Neural progenitor cell (in vitro differentiated cells): Measurements from ENCODE around the gene METTL4.

Source experiments
- CTCF ChIP-seq: fragments of 200-600 bp; sonication (generic); IDR thresholded peaks from 2 replicates; pipeline ENCODE4 v1.5.1; 2017; ENCODE audit warnings: antibody characterized with exemption, mild to moderate bottlenecking
- EZH2 ChIP-seq: fragments of 200-600 bp; sonication (generic); IDR thresholded peaks from 2 replicates; pipeline ENCODE4 v1.6.1; 2017; ENCODE audit warnings: antibody characterized with exemption, mild to moderate bottlenecking, moderate library complexity
- EZH2phosphoT487 ChIP-seq: fragments of 200-600 bp; sonication (generic); IDR thresholded peaks from 2 replicates; pipeline ENCODE4 v1.6.1; 2017; ENCODE audit warnings: antibody characterized with exemption

- no peak for TF ChIP-seq CTCF
- no peak for TF ChIP-seq EZH2
- no peak for TF ChIP-seq EZH2phosphoT487
Observed at GRCh38 chr18:2610549-2610948, 39.2 kb upstream of the METTL4 start.
